Hepatic stellate cell (primary cell): ENCODE results near the gene KNDC1.
A peak's percentile ranks its signal among the peaks of the same experiment; 100 is the strongest.
"Not testable (repeated sequence)": the region's sequence is repeated elsewhere in the genome, so short reads cannot be mapped to it uniquely, and the experiment has no call there.

Experiments
- DNase-seq: peaks from one replicate; pipeline ENCODE4 v3.0.0; 2011; ENCODE audit warnings: low spot score

KNDC1 gene

DNA sequence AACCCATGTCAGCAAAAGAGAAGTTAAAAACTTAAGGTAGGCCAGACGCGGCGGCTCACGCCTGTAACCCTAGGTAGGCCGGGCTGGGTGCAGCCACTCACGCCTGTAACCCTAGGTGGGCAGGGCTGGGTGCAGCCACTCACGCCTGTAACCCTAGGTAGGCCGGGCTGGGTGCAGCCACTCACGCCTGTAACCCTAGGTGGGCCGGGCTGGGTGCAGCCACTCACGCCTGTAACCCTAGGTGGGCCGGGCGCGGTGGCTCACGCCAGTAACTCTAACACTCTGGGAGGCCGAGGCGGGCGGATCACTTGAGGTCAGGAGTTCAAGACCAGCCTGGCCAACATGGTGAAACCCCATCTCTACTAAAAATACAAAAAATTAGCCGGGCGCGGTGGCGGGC, 61.7 kb downstream of the KNDC1 start:
- DNase-seq, result not testable (repeated sequence)

DNA sequence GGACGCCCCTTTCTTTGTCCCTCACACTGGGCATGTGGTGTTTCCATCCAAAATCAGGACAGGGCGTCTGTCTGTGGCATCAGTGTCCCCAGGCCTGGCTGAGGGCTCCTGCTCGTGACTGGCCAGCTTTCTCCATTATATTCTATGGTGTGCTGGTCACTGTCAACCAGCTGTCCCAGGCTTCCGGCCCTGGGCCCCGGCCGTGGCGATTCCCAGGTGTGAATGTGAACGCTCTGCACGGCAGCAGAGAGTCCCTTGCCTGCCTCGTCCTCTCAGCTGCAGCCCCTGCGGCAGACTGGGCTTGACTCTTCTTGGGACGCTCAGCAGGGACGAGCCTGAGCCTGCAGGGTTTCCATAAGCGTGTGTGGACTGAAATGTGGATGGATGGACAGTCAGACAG, 64.1 kb downstream of the KNDC1 start:
- DNase-seq, result no peak

- peak; percentile 53 for DNase-seq
Measured at GRCh38 chr10:133224756-133225372, 64.8 kb downstream of the KNDC1 start.

DNA sequence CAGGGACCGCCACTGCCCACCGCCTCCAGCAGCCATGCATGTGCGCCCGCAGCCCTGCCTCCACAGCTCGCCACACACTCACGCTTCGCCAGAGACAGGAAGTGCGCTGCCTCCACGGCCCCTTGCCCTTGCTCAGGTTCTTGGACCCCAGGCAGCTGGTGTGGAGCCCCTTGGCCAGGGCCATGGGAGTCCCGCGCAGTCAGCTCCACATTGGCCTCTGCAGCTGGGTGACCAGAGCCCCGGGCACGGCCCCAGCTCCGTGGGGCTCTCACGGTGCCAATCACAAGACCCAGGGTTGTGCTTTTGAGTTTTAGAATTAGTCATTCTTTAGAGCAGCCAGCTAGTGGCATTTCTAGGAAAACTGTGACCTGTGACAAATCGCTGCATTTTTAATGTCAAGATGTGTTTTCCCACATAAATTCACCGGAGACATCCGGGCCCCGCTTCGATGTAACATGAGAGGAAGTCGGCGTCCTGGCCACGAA, 65.7 kb downstream of the KNDC1 start:
- no peak for DNase-seq

DNA sequence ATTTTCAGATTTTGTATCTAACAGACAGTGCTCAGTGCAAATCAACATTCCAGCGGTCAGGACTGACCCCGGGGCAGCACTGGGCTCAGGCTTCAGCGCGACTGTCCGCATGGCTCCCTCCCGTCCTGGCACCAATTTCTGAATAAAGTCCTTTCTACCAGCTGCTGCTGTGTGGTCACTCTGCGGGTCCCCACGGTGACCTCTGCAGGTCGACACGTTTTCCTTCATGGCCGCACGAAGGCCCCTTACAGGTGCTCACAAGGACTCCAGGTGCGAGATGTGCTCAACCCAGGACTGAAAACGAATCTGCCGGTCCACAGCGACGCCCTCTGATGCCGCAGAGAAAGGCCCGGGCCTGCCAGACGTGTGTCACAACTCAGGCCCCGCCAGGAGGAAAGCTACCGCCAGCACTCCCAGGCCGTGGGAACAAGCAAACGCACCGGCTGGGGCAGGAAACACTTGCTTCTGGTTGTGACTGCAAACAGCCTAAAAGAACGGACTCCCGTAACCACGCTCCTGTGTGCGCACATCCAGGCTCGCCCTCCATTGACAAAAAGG, 66.3 kb downstream of the KNDC1 start:
- DNase-seq, result no peak

GRCh38 chr10:133227256-133227655, 67.2 kb downstream of the KNDC1 start:
- DNase-seq, result no peak

- DNase-seq, result no peak
Measured at GRCh38 chr10:133229265-133230043, 69.4 kb downstream of the KNDC1 start.

- no peak for DNase-seq
Measured at GRCh38 chr10:133230044-133230361, 70.0 kb downstream of the KNDC1 start, which contains the start of gene UTF1. Gene UTF1, plus strand, starts transcription at chr10:133230217. Its CDS starts 72 bp downstream, at chr10:133230289.

DNA sequence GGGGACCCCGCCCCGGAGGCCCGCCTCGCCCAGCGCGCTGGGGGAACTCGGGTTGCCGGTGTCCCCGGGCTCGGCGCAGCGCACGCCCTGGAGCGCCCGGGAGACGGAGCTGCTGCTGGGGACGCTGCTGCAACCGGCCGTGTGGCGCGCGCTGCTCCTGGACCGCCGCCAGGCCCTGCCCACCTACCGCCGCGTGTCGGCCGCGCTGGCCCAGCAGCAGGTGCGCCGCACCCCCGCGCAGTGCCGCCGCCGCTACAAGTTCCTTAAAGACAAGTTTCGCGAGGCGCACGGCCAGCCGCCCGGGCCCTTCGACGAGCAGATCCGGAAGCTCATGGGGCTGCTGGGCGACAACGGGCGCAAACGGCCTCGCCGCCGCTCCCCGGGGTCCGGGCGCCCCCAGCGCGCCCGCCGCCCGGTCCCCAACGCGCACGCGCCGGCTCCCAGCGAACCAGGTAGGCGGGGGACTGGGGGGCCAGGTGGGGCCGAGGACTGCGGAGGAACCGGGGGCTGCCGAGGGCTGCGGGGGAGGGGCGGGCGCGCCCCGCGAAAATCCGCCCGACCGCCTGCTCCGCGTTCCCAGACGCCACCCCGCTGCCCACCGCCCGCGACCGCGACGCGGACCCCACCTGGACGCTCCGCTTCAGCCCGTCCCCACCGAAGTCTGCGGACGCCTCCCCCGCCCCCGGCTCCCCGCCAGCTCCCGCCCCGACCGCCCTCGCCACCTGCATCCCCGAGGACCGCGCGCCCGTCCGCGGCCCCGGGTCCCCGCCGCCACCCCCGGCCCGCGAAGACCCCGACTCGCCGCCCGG, 70.6 kb downstream of the KNDC1 start:
- no peak for DNase-seq

- no peak for DNase-seq
Measured at GRCh38 chr10:133231244-133231945, 71.4 kb downstream of the KNDC1 start.

- DNase-seq, result no peak
Measured at GRCh38 chr10:133231946-133232574, 72.0 kb downstream of the KNDC1 start.

DNA sequence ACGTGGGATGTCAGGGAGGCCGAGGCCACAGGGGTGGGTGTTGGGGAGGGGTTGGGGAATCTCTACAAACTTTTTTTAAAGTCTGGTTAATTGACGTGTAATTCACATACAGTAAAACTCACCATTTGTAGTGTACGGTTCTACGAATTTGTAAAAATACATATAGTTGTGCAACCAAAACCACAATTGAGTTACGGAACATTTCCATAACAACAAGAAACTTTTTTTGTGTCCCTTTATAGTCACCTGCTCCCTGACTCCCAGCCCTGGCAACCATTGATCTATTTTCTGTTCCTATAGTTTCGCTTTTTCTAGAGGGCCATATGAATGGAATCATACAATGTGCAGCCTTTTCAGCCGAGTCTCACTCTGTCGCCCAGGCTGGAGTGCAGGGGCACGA, 74.8 kb downstream of the KNDC1 start:
- not testable (repeated sequence) for DNase-seq

DNA sequence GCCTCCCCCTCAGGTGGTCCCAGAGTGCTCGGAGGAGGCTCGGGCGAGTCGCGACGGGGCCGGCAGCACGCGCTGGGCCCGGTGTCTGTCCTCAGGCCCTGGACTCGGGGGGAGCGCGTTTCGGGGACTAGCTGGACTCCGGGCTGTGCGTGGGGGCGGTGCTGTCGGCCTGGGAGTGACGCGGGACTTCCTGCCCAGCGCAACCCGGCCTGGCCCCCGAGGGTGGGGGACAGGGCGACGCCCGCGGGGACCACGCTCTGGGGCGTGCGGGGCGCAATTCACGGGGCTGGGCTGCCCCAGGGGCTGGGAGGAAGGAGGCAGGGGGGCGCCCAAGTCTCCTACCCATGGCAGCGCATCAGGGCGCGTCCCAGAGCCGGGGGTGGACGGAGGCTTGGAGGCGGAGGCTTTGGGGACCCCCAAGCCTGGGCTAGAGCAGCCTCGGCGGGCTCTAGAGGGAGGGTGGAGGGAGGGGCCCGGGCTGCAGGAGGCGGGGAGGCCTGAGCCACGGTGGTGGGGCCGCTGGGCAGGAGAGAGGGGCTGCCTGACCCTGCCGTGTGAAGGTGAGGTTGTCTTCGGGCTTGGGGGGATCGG, 75.3 kb downstream of the KNDC1 start:
- no peak for DNase-seq

GRCh38 chr10:133235932-133236331, 75.9 kb downstream of the KNDC1 start:
- DNase-seq, result no peak

- no peak for DNase-seq
Measured at GRCh38 chr10:133236401-133237240, 76.6 kb downstream of the KNDC1 start.

DNA sequence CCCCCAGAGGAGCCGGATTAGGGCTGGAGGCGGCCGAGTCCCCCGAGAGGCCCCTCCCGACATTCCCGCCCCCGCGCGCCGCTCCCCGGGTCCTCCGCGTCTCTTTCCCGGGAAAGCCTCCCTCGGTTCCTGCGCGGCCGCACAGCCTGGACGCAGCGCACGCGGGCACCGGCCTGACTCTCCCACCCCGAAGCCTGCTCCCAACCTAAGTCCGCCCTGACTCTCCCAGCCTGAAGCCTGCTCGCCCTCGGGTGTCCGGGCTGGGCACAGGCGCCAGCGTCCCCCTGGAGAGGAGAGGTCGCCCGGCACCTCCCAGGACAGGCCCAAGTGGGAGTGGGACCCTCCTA, 77.2 kb downstream of the KNDC1 start:
- no peak for DNase-seq

- no peak for DNase-seq
Measured at GRCh38 chr10:133237588-133238465, 77.8 kb downstream of the KNDC1 start, which contains the start of gene VENTX. Gene VENTX, plus strand, starts transcription at chr10:133237855. Its CDS starts 60 bp downstream, at chr10:133237915.

GRCh38 chr10:133238466-133238804, 78.4 kb downstream of the KNDC1 start:
- DNase-seq, result no peak

GRCh38 chr10:133239990-133240389, 80.0 kb downstream of the KNDC1 start:
- DNase-seq, result no peak
